ACC112 (cell line): ENCODE data around the gene TP63.

ENCODE experiments used
- H2AFZ ChIP-seq: fragments of 200-600 bp; sonication (generic); one replicate; pipeline ENCODE4 v1.6.0; 2017; ENCODE audit warnings: antibody characterized with exemption, low read length; ENCODE audit not compliant: unreplicated experiment
- H3K27ac ChIP-seq: fragments of 200-600 bp; sonication (generic); 2 replicates; pipeline ENCODE4 v1.5.1; 2014; ENCODE audit warnings: low read depth, mild to moderate bottlenecking, antibody characterized with exemption, low read length, moderate library complexity
- H3K27me3 ChIP-seq: fragments of 200-600 bp; sonication (generic); 2 replicates; pipeline ENCODE4 v1.6.1; 2014; ENCODE audit warnings: mild to moderate bottlenecking, antibody characterized with exemption, low read length, moderate library complexity, mixed read lengths; ENCODE audit not compliant: insufficient read depth
- H3K36me3 ChIP-seq: fragments of 200-600 bp; sonication (generic); 2 replicates; pipeline ENCODE4 v1.6.1; 2016; ENCODE audit warnings: mild to moderate bottlenecking, antibody characterized with exemption, low read length, moderate library complexity, mixed read lengths; ENCODE audit not compliant: insufficient read depth
- H3K4me1 ChIP-seq: fragments of 200-600 bp; sonication (generic); one replicate; pipeline ENCODE4 v1.6.1; 2016; ENCODE audit warnings: low read length, mixed read lengths; ENCODE audit not compliant: insufficient read depth, unreplicated experiment, control insufficient read depth
- H3K4me3 ChIP-seq: fragments of 200-600 bp; sonication (generic); 2 replicates; pipeline ENCODE4 v1.5.1; 2014; ENCODE audit warnings: mild to moderate bottlenecking, low read depth, low read length
- H3K79me2 ChIP-seq: fragments of 200-600 bp; sonication (generic); one replicate; pipeline ENCODE4 v1.6.0; 2016; ENCODE audit warnings: low read length; ENCODE audit not compliant: control insufficient read depth, unreplicated experiment, insufficient read depth

Gene TP63

DNA sequence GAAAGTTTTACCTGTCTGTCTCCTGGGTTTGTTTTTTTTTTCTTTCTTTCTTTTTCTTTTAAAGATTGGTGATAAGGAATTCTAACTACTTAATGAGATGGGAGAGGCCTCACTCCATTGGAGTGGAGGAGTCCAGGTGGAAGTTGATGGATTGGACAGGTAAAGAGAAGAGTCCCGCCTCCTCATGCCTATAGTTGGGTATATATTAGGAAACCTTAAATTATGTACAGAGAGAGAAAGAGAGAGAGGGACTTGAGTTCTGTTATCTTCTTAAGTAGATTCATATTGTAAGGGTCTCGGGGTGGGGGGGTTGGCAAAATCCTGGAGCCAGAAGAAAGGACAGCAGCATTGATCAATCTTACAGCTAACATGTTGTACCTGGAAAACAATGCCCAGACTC is 158.2 kb downstream of the TP63 start:
- Histone ChIP-seq H2AFZ (no peak overlapping the region), H3K4me1 (peaks cover 7% of the 10 kb centered on the region), H3K79me2 (no peaks in the 10 kb centered on the region), H3K27me3 (no peaks in the 10 kb centered on the region), H3K36me3 (no peaks in the 10 kb centered on the region), H3K4me3 (no peak overlapping the region), H3K27ac (no peak overlapping the region)

- Histone ChIP-seq H3K79me2 (no peaks in the 10 kb centered on the region), H3K4me1 (peaks cover 7% of the 10 kb centered on the region), H3K4me3 (no peak overlapping the region), H3K36me3 (no peaks in the 10 kb centered on the region), H3K27ac (no peak overlapping the region), H3K27me3 (no peaks in the 10 kb centered on the region), H2AFZ (no peak overlapping the region)
Observed at GRCh38 chr3:189790658-189791057, 159.5 kb downstream of the TP63 start.

DNA sequence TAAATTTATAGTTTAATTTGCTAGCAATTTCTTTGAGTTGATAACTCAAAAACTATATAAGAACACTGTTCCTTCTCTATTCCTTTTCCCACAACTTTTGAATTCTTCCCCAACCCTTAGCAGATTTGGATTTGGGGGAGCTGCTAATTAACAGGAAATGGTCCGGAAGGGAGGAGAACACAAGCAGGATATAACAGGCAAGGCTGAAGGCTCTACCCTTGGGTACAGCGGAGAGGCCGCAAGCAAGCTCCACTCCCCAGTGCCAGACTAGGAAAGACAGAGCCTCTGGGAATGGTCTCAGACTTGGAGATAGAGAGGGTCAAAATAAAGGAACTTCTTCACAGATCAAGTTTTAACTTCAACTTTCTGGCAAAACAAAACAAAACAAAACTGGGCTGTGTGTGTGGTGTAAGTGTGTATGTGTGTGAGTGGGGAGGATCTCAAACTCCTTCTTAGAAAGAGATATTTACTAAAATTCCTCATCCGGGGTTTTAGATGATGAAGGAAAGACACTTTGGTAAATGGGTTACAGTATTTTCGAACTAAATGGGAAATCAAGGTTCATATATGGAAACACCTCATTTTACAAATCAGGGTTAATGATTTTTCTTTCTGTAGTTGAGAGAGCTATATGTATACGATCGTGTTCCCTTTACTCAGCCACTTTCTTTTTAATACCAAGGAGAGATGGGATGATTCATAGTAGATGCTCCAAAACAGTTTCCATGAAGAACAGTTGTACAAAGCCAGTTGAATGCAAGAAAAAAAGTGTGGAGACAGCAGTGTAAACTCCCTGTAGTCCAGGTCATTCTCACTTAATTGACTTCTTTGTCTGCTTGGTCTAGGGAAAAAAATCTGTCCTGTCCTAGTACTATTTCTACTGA is 161.1 kb downstream of the TP63 start:
- Histone ChIP-seq H3K36me3 (no peaks in the 10 kb centered on the region), H2AFZ (no peak overlapping the region), H3K27ac (no peak overlapping the region), H3K27me3 (no peaks in the 10 kb centered on the region), H3K4me1 (peaks cover 6% of the 10 kb centered on the region), H3K79me2 (no peaks in the 10 kb centered on the region), H3K4me3 (no peak overlapping the region)

GRCh38 chr3:189794518-189794917 is 163.3 kb downstream of the TP63 start:
- Histone ChIP-seq H3K36me3 (no peaks in the 10 kb centered on the region), H2AFZ (no peak overlapping the region), H3K4me1 (no peaks in the 10 kb centered on the region), H3K4me3 (no peak overlapping the region), H3K27me3 (no peaks in the 10 kb centered on the region), H3K27ac (no peak overlapping the region), H3K79me2 (no peaks in the 10 kb centered on the region)

GRCh38 chr3:189797103-189797750 is 166.0 kb downstream of the TP63 start:
- no peaks in the 10 kb centered on the region for H3K79me2 ChIP-seq

DNA sequence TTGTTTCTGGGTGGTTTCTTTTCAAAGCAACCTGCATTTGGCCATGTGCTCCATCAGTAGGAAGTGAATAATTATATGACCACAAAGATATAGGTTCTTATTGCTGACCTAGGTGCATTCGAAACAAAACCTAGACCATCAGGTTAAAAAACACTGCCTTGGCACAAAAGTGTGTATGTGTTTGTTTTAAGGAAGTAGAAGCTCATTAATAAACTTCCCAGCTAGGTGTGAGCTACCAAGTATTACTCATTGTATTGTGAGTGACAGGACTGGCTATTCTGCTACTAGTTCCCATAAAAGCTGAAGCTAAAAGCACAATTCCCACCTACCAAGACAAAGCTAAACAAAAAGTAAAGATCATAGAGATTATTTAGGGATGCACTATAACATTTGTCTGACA is 168.2 kb downstream of the TP63 start:
- Histone ChIP-seq H3K27me3 (no peaks in the 10 kb centered on the region), H3K4me1 (no peaks in the 10 kb centered on the region), H3K4me3 (no peak overlapping the region), H3K27ac (no peak overlapping the region), H2AFZ (no peak overlapping the region), H3K36me3 (no peaks in the 10 kb centered on the region), H3K79me2 (no peaks in the 10 kb centered on the region)

More at GRCh38 chr3:189797103-189797750, 166.0 kb downstream of the TP63 start:
- H3K27me3 ChIP-seq: no peaks in the 10 kb centered on the region
- H3K36me3 ChIP-seq: no peaks in the 10 kb centered on the region
- H3K4me1 ChIP-seq: no peaks in the 10 kb centered on the region
- peak overlapping the region; percentile 49 for H2AFZ ChIP-seq
- H3K4me3 ChIP-seq: no peak overlapping the region
- H3K27ac ChIP-seq: no peak overlapping the region

DNA sequence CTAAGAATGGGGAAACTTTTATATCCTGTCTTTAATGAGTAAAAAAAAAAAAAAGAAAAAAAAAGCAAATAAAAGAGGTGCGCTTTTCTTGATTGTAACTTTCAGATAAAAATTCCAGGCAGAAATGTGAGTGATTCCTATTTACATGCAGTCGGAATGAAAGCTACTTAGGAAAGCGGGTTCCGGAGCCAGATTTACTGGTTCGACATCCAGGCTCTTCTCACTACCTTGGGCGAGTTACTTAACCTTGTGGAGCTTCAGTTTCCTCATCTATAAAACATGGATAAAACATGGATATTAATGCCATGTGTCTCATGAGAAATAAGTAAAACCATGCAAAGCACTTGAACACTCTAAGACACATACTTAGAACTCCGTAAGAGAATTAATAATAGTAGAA is 169.2 kb downstream of the TP63 start:
- no peak overlapping the region for H3K4me3 ChIP-seq
- no peak overlapping the region for H2AFZ ChIP-seq
- H3K36me3 ChIP-seq: no peaks in the 10 kb centered on the region
- H3K27me3 ChIP-seq: no peaks in the 10 kb centered on the region
- no peak overlapping the region for H3K27ac ChIP-seq
- H3K4me1 ChIP-seq: no peaks in the 10 kb centered on the region
- no peaks in the 10 kb centered on the region for H3K79me2 ChIP-seq

- no peaks in the 10 kb centered on the region for H3K4me1 ChIP-seq
- no peaks in the 10 kb centered on the region for H3K27me3 ChIP-seq
- H3K4me3 ChIP-seq: no peak overlapping the region
- no peaks in the 10 kb centered on the region for H3K79me2 ChIP-seq
- no peak overlapping the region for H3K27ac ChIP-seq
- H2AFZ ChIP-seq: no peak overlapping the region
- no peaks in the 10 kb centered on the region for H3K36me3 ChIP-seq
Observed at GRCh38 chr3:189803254-189803653, 172.1 kb downstream of the TP63 start.

DNA sequence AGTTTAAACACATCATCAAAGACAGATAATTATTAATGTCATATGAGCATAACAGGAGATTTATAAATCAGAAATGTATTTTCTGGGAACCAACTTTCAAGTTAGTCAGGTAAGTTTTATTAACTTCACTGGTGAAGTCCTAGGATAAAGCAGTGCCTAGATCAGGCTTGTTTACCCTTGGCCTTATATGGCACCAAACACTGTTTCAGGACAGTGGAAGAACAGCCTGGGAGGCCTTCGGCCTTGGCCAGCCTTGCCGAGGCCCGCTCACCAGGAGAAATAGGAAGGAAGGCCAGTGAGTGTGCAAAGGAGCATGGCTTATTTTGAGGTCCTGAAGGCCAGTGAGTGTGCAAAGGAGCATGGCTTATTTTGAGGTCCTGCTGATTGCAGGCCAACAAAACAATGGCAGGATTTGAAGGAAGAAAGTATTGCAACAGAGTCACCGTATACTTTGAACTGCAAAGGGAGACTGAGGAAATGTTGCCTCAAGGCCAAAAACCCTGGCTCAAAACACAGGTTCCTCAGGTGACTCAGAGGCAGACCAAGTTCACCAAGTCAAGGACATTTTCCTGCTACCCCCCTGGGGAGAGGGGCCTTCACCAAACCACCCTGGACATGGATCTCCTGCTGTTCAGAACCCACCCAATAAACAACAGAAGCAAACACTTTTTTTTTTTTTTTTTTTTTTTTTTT is 174.3 kb downstream of the TP63 start:
- Histone ChIP-seq H3K36me3 (no peaks in the 10 kb centered on the region), H3K27me3 (no peaks in the 10 kb centered on the region), H3K4me1 (no peaks in the 10 kb centered on the region), H3K79me2 (no peaks in the 10 kb centered on the region), H2AFZ (no peak overlapping the region), H3K27ac (no peak overlapping the region), H3K4me3 (no peak overlapping the region)

DNA sequence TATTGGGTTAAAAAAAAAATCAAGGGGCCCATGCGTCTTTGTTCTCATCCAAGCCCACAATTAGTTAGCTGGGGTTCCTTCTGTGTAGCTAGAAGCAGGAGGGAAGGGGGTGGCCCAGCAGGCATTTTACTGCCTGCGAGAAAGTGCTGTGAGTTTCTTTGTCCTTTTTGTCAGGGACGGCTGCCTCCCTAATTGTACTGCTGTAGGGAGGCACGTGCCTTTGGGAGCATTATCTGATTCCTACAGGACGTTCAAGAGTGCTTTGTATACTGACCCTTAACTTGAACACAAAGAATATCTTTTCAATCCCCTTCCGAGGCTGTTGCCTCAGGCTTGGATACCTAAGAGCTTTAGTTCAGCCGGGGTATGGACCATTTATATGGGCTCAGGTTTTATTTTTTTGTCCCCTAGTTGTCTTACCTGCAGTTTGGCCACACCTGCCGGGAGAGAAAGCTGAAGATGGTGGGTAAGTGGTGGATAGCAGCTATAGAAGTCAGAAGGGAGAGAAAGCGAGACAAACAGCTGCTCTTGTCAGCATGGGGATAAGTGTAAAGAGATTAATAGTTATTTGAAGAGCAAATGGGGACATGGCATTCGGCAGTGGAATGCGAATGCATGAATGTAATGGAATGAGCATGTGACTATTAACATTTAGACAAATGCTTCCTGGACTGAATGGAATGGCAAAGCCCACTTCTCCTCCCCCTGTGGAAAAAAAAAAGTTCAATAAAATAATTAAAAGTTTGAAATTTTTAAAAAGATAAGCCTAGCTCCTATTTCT is 175.2 kb downstream of the TP63 start:
- no peaks in the 10 kb centered on the region for H3K79me2 ChIP-seq
- H3K36me3 ChIP-seq: no peaks in the 10 kb centered on the region
- no peaks in the 10 kb centered on the region for H3K27me3 ChIP-seq
- no peak overlapping the region for H3K4me3 ChIP-seq
- no peak overlapping the region for H3K27ac ChIP-seq
- H3K4me1 ChIP-seq: no peaks in the 10 kb centered on the region
- no peak overlapping the region for H2AFZ ChIP-seq
